GM23338 (cell line): ENCODE data around the gene TAOK2.

Source experiments
- EZH2 ChIP-seq: fragments of 200-600 bp; sonication (generic); IDR thresholded peaks from one replicate; pipeline ENCODE4 v1.8.0; 2017; ENCODE audit warnings: antibody characterized with exemption, mild to moderate bottlenecking, low read depth; ENCODE audit not compliant: unreplicated experiment
- EZH2phosphoT487 ChIP-seq: fragments of 200-600 bp; sonication (generic); IDR thresholded peaks from one replicate; pipeline ENCODE4 v1.8.1; 2018; ENCODE audit warnings: antibody characterized with exemption; ENCODE audit not compliant: unreplicated experiment
- JUNB ChIP-seq: IDR thresholded peaks from one replicate; pipeline ENCODE4 v1.6.1; 2016; ENCODE audit warnings: antibody characterized with exemption; ENCODE audit not compliant: unreplicated experiment
- POLR2AphosphoS5 ChIP-seq: IDR thresholded peaks from 2 replicates; pipeline ENCODE4 v1.6.1; 2016; ENCODE audit warnings: antibody characterized with exemption, low read depth
- STAT1 ChIP-seq: IDR thresholded peaks from one replicate; pipeline ENCODE4 v1.6.1; 2016; ENCODE audit warnings: antibody characterized with exemption; ENCODE audit not compliant: unreplicated experiment
- ZNF331 ChIP-seq: fragments of 250-450 bp; sonication (Bioruptor Pico); IDR thresholded peaks from 2 replicates; pipeline ENCODE4 v1.5.0; 2020; ENCODE audit warnings: low read depth, mild to moderate bottlenecking, moderate library complexity
- TF ChIP-seq, protein P1 (sequence below), 2 experiments: fragments of 200-600 bp in 1 of 2; sonication (generic) in 1 of 2; conservative IDR thresholded peaks; 2 replicates each; pipeline versions ENCODE4 v1.5.1 to v1.6.1; 2016 to 2017; ENCODE audit warnings: antibody characterized with exemption in 2 of 2, low read depth in 2 of 2, mild to moderate bottlenecking in 2 of 2, moderate library complexity in 1 of 2
- TF ChIP-seq, protein P2 (sequence below): IDR thresholded peaks from one replicate; pipeline ENCODE4 v1.6.1; 2018; ENCODE audit warnings: antibody characterized with exemption; ENCODE audit not compliant: unreplicated experiment
- TF ChIP-seq, protein P3 (sequence below): IDR thresholded peaks from 2 replicates; pipeline ENCODE4 v1.6.1; 2016; ENCODE audit warnings: antibody characterized with exemption

- TF ChIP-seq POLR2AphosphoS5 (no peak), EZH2phosphoT487 (no peak), JUNB (no peak), EZH2 (no peak), STAT1 (no peak), ZNF331 (no peak)
- TF ChIP-seq, protein P1, sequence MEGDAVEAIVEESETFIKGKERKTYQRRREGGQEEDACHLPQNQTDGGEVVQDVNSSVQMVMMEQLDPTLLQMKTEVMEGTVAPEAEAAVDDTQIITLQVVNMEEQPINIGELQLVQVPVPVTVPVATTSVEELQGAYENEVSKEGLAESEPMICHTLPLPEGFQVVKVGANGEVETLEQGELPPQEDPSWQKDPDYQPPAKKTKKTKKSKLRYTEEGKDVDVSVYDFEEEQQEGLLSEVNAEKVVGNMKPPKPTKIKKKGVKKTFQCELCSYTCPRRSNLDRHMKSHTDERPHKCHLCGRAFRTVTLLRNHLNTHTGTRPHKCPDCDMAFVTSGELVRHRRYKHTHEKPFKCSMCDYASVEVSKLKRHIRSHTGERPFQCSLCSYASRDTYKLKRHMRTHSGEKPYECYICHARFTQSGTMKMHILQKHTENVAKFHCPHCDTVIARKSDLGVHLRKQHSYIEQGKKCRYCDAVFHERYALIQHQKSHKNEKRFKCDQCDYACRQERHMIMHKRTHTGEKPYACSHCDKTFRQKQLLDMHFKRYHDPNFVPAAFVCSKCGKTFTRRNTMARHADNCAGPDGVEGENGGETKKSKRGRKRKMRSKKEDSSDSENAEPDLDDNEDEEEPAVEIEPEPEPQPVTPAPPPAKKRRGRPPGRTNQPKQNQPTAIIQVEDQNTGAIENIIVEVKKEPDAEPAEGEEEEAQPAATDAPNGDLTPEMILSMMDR (conservative IDR thresholded peaks at IDR 0.05; ENCODE audit: low read depth in 2 of 2), result no peak
- TF ChIP-seq, protein P2, sequence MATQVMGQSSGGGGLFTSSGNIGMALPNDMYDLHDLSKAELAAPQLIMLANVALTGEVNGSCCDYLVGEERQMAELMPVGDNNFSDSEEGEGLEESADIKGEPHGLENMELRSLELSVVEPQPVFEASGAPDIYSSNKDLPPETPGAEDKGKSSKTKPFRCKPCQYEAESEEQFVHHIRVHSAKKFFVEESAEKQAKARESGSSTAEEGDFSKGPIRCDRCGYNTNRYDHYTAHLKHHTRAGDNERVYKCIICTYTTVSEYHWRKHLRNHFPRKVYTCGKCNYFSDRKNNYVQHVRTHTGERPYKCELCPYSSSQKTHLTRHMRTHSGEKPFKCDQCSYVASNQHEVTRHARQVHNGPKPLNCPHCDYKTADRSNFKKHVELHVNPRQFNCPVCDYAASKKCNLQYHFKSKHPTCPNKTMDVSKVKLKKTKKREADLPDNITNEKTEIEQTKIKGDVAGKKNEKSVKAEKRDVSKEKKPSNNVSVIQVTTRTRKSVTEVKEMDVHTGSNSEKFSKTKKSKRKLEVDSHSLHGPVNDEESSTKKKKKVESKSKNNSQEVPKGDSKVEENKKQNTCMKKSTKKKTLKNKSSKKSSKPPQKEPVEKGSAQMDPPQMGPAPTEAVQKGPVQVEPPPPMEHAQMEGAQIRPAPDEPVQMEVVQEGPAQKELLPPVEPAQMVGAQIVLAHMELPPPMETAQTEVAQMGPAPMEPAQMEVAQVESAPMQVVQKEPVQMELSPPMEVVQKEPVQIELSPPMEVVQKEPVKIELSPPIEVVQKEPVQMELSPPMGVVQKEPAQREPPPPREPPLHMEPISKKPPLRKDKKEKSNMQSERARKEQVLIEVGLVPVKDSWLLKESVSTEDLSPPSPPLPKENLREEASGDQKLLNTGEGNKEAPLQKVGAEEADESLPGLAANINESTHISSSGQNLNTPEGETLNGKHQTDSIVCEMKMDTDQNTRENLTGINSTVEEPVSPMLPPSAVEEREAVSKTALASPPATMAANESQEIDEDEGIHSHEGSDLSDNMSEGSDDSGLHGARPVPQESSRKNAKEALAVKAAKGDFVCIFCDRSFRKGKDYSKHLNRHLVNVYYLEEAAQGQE, result no peak
- TF ChIP-seq, protein P3, sequence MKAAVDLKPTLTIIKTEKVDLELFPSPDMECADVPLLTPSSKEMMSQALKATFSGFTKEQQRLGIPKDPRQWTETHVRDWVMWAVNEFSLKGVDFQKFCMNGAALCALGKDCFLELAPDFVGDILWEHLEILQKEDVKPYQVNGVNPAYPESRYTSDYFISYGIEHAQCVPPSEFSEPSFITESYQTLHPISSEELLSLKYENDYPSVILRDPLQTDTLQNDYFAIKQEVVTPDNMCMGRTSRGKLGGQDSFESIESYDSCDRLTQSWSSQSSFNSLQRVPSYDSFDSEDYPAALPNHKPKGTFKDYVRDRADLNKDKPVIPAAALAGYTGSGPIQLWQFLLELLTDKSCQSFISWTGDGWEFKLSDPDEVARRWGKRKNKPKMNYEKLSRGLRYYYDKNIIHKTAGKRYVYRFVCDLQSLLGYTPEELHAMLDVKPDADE, result no peak
Observed at GRCh38 chr16:30024451-30024850, 50.8 kb downstream of the TAOK2 start.
